OCI-LY1 (cell line): ENCODE results near the gene NAA80.

Source experiments
- H2AFZ ChIP-seq: fragments of 200-600 bp; sonication (generic), shearing (Covaris generic); 2 replicates; pipeline ENCODE4 v1.6.0; 2014; ENCODE audit warnings: antibody characterized with exemption, mild to moderate bottlenecking, low read length
- H3F3A ChIP-seq: fragments of 200-600 bp; sonication (generic), shearing (Covaris generic); 2 replicates; pipeline ENCODE4 v1.6.0; 2014; ENCODE audit warnings: mild to moderate bottlenecking, antibody characterized with exemption, low read length, moderate library complexity; ENCODE audit not compliant: insufficient read depth
- H3K27ac ChIP-seq: fragments of 200-600 bp; sonication (generic); 2 replicates; pipeline ENCODE4 v1.5.1; 2014; ENCODE audit warnings: low read length, mixed run types, mild to moderate bottlenecking, low read depth; ENCODE audit not compliant: poor library complexity, severe bottlenecking
- H3K27me3 ChIP-seq: fragments of 200-600 bp; sonication (generic); 2 replicates; pipeline ENCODE4 v1.6.0; 2014; ENCODE audit warnings: antibody characterized with exemption, mild to moderate bottlenecking, low read length, moderate library complexity; ENCODE audit not compliant: insufficient read depth
- H3K36me3 ChIP-seq: fragments of 200-600 bp; sonication (generic); 2 replicates; pipeline ENCODE4 v1.6.1; 2014; ENCODE audit warnings: mild to moderate bottlenecking, antibody characterized with exemption, low read length, moderate library complexity, mixed read lengths; ENCODE audit not compliant: insufficient read depth
- H3K4me1 ChIP-seq: fragments of 200-600 bp; sonication (generic); 2 replicates; pipeline ENCODE4 v1.5.1; 2014; ENCODE audit warnings: mild to moderate bottlenecking, low read length, moderate library complexity; ENCODE audit not compliant: insufficient read depth, severe bottlenecking
- H3K4me2 ChIP-seq: fragments of 200-600 bp; sonication (generic), shearing (Covaris generic); 2 replicates; pipeline ENCODE4 v1.6.1; 2014; ENCODE audit warnings: low read length
- H3K4me3 ChIP-seq: fragments of 200-600 bp; sonication (generic); 2 replicates; pipeline ENCODE4 v1.5.1; 2014; ENCODE audit warnings: low read length, low read depth, mild to moderate bottlenecking, mixed read lengths; ENCODE audit not compliant: poor library complexity, severe bottlenecking
- H3K79me2 ChIP-seq: fragments of 200-600 bp; shearing (Covaris generic); 2 replicates; pipeline ENCODE4 v1.6.1; 2016; ENCODE audit warnings: mixed run types, low read length, mixed read lengths; ENCODE audit not compliant: insufficient read depth
- H3K9ac ChIP-seq: fragments of 200-600 bp; sonication (generic), shearing (Covaris generic); 2 replicates; pipeline ENCODE4 v1.6.1; 2014; ENCODE audit warnings: mild to moderate bottlenecking, low read length, mixed read lengths
- H3K9me2 ChIP-seq: fragments of 200-600 bp; sonication (generic), shearing (Covaris generic); 2 replicates; pipeline ENCODE4 v1.6.1; 2014; ENCODE audit warnings: low read depth, mild to moderate bottlenecking, low read length, mixed read lengths
- H3K9me3 ChIP-seq: fragments of 200-600 bp; shearing (Covaris generic); 2 replicates; pipeline ENCODE4 v1.6.1; 2014; ENCODE audit warnings: low read length, mixed read lengths
- H4K20me1 ChIP-seq: fragments of 200-600 bp; sonication (generic), shearing (Covaris generic); 2 replicates; pipeline ENCODE4 v1.6.0; 2016; ENCODE audit warnings: mild to moderate bottlenecking, low read length; ENCODE audit not compliant: insufficient read depth
- CTCF ChIP-seq: fragments of 200-600 bp; sonication (generic), shearing (Covaris generic); IDR thresholded peaks from 2 replicates; pipeline ENCODE4 v1.5.1; 2017; ENCODE audit warnings: mild to moderate bottlenecking, antibody characterized with exemption, low read length, moderate library complexity, mixed read lengths
- EZH2 ChIP-seq: fragments of 200-600 bp; sonication (generic), shearing (Covaris generic); IDR thresholded peaks from 2 replicates; pipeline ENCODE4 v1.8.0; 2017; ENCODE audit warnings: borderline replicate concordance, mixed run types, mild to moderate bottlenecking, antibody characterized with exemption, low read length, moderate library complexity, mixed read lengths

NAA80 gene

DNA sequence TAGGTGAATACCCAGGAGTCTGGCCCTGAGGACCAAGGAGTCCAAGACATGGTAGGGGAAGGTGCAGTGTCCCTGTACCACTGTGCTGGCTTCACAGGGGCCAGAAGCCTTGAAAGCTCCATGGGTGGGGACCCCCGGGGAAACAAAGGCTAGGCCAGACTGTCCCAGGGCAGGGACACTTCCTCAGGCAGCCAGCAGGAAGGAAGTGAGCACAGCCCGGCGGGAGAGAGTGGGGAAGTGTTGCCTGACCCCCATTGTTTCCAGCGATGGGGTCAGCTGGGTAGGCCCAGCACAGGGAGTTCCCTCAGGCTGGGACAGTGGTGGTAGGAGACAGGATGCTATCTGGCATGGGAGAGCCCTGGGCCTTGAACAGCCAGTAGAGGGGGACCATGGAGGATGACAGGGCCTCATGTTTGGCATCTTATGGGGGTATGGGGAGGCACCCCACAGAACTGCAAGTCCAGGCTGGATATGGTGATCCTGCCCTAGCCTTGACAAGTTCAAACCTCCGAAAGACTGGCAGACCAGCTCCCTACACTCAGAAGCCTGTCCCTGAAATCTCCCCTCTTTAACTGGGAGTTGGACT is 24.5 kb upstream of the NAA80 start:
- Histone ChIP-seq H3K9me3 (no peaks in the 10 kb centered on the region), H3K4me2 (no peak overlapping the region), H3K9ac (no peak overlapping the region), H3K36me3 (peaks cover 10% of the 10 kb centered on the region; the same call in 1 of the 2 replicates), H4K20me1 (no peaks in the 10 kb centered on the region), H3K27ac (no peak overlapping the region), H3K4me1 (peaks cover 42% of the 10 kb centered on the region), H3K27me3 (no peaks in the 10 kb centered on the region), H3F3A (no peaks in the 10 kb centered on the region), H3K4me3 (no peak overlapping the region), H3K9me2 (no peaks in the 10 kb centered on the region), H2AFZ (no peak overlapping the region), H3K79me2 (peaks cover 7% of the 10 kb centered on the region; the same call in 1 of the 2 replicates)
- TF ChIP-seq CTCF (no peak), EZH2 (no peak)

GRCh38 chr3:50323092-50323600 is 23.9 kb upstream of the NAA80 start:
- Histone ChIP-seq H3K4me1 (peaks cover 43% of the 10 kb centered on the region), H3K9me3 (no peaks in the 10 kb centered on the region), H3K27me3 (no peaks in the 10 kb centered on the region), H3K9ac (no peak overlapping the region; the same call in 1 of the 2 replicates), H3K4me2 (no peak overlapping the region), H3K27ac (peak overlapping the region; percentile 11), H2AFZ (no peak overlapping the region), H3K36me3 (peaks cover 10% of the 10 kb centered on the region; the same call in 1 of the 2 replicates), H3K9me2 (no peaks in the 10 kb centered on the region), H4K20me1 (no peaks in the 10 kb centered on the region), H3K4me3 (no peak overlapping the region), H3K79me2 (peaks cover 7% of the 10 kb centered on the region; the same call in 1 of the 2 replicates), H3F3A (no peaks in the 10 kb centered on the region)
- TF ChIP-seq CTCF: no peak
- TF ChIP-seq EZH2: no peak

GRCh38 chr3:50322386-50323091 is 23.3 kb upstream of the NAA80 start, which contains the start of gene HYAL2:
Gene HYAL2 (minus strand): TSS chr3:50322745. CDS start chr3:50320489, 2,256 bp downstream.
- Histone ChIP-seq H3K36me3 (peaks cover 10% of the 10 kb centered on the region; the same call in 1 of the 2 replicates), H3K9me3 (no peaks in the 10 kb centered on the region), H2AFZ (no peak within 1 kb of the TSS), H3K79me2 (peaks cover 5% of the 10 kb centered on the region; the same call in 1 of the 2 replicates), H3K4me2 (peak within 1 kb of the TSS; percentile 90), H3F3A (no peaks in the 10 kb centered on the region), H3K27ac (peak within 1 kb of the TSS; percentile 64), H3K4me1 (peaks cover 48% of the 10 kb centered on the region), H3K27me3 (no peaks in the 10 kb centered on the region), H3K9ac (peak within 1 kb of the TSS; percentile 76), H3K4me3 (peak within 1 kb of the TSS; percentile 84), H4K20me1 (no peaks in the 10 kb centered on the region), H3K9me2 (no peaks in the 10 kb centered on the region)
- TF ChIP-seq CTCF: no peak
- TF ChIP-seq EZH2: no peak
